ENCODE results near the gene C10orf95. TPM values are rescaled to one million over a fixed set of nuclear protein-coding genes. Genes with fewer than 3 reads are reported as not detected.
A peak's percentile ranks its signal among the peaks of the same experiment; 100 is the strongest.

C10orf95 gene
- total RNA-seq, 1 donor from 2014 or later = not detected

- Mint-ChIP-seq H3K27me3 (ENCODE audit: insufficient read depth, low read depth) (peaks cover 7% of the 10 kb centered on the region), H3K27ac (no peak overlapping the region), H3K36me3 (no peaks in the 10 kb centered on the region), H3K4me1 (peaks cover 19% of the 10 kb centered on the region), H3K9me3 (no peaks in the 10 kb centered on the region), H3K4me3 (no peak overlapping the region)
- Histone ChIP-seq H4K20me1 (ENCODE audit: low read depth) (no peaks in the 10 kb centered on the region), H3K36me3 (no peaks in the 10 kb centered on the region), H3K4me1 (peaks cover 4% of the 10 kb centered on the region), H3K9ac (no peak overlapping the region), H3F3A (ENCODE audit: low read depth) (no peaks in the 10 kb centered on the region), H3K9me3 (ENCODE audit: low read depth) (no peaks in the 10 kb centered on the region), H2AFZ (replicated peaks) (no peak overlapping the region), H3K4me3 (no peak overlapping the region), H3K27me3 (peaks cover 25% of the 10 kb centered on the region), H3K4me2 (no peak overlapping the region), H3K27ac (no peak overlapping the region), H3K79me2 (ENCODE audit: low read depth) (no peaks in the 10 kb centered on the region)
- DNase-seq (ENCODE audit: low spot score) = no peak
- TF ChIP-seq EZH2 (IDR thresholded peaks at IDR 0.05) (no peak), EZH2phosphoT487 (IDR thresholded peaks at IDR 0.05) (no peak), CTCF (IDR thresholded peaks at IDR 0.05) (no peak)
Observed at GRCh38 chr10:102400598-102401341, 50.6 kb downstream of the C10orf95 start.

GRCh38 chr10:102400076-102400475, 51.3 kb downstream of the C10orf95 start:
- no peaks in the 10 kb centered on the region for H3K36me3 Mint-ChIP-seq
- Histone ChIP-seq H3K27me3 (peaks cover 23% of the 10 kb centered on the region), H3K4me1 (peaks cover 4% of the 10 kb centered on the region), H3K9ac (no peak overlapping the region), H3K79me2 (ENCODE audit: low read depth) (no peaks in the 10 kb centered on the region), H3K36me3 (no peaks in the 10 kb centered on the region), H4K20me1 (ENCODE audit: low read depth) (no peaks in the 10 kb centered on the region), H3K27ac (no peak overlapping the region), H2AFZ (replicated peaks) (no peak overlapping the region), H3K4me3 (no peak overlapping the region), H3K4me2 (peak overlapping the region; percentile 87), H3F3A (ENCODE audit: low read depth) (peaks cover 1% of the 10 kb centered on the region), H3K9me3 (ENCODE audit: low read depth) (no peaks in the 10 kb centered on the region)
- no peak for DNase-seq (ENCODE audit: low spot score)
- TF ChIP-seq EZH2 (IDR thresholded peaks at IDR 0.05) (no peak), EZH2phosphoT487 (IDR thresholded peaks at IDR 0.05) (no peak), CTCF (IDR thresholded peaks at IDR 0.05) (no peak)
- H3K4me1 Mint-ChIP-seq = peaks cover 19% of the 10 kb centered on the region
- no peaks in the 10 kb centered on the region for H3K9me3 Mint-ChIP-seq
- peak overlapping the region; percentile 82 for H3K4me3 Mint-ChIP-seq
- no peak overlapping the region for H3K27ac Mint-ChIP-seq
- H3K27me3 Mint-ChIP-seq (ENCODE audit: insufficient read depth, low read depth) = peaks cover 7% of the 10 kb centered on the region

MicroRNAs within 50 kb of the gene (microRNA counts, 767-probe panel; counts per million panel counts)
- microRNA hsa-miR-146b-3p = 460 counts per million, percentile 90 among the panel's probes with 10 or more counts
- microRNA hsa-miR-146b-5p = 460 counts per million, percentile 90 among the panel's probes with 10 or more counts

Small RNAs within 50 kb of the gene (microRNA-seq; reads per million reads assigned to microRNA genes)
- gene MIR146B = 23.2 reads per million, percentile 56 among the genes with 10 or more reads in this experiment

Small RNAs within 50 kb of the gene (small RNA-seq; reads per million reads assigned to genes)
- 42.2 reads per million, percentile 98 among the genes with 10 or more reads in this experiment for gene MIR146B

Other genes starting within 250 kb of the C10orf95 start
- 0.40 TPM in 1 of 2 replicates, not detected in the other for gene ELOVL3, start 225.2 kb downstream of the C10orf95 start, total RNA-seq (ENCODE audit: low replicate concordance)
- 0.46 TPM in 1 of 2 replicates, not detected in the other for gene PITX3, start 210.0 kb downstream of the C10orf95 start, total RNA-seq (ENCODE audit: low replicate concordance)
- gene GBF1, start 206.0 kb downstream of the C10orf95 start, total RNA-seq (ENCODE audit: low replicate concordance) = 23.5 and 37.9 TPM in 2 replicates
- gene NFKB2, start 55.8 kb downstream of the C10orf95 start, total RNA-seq (ENCODE audit: low replicate concordance) = 4.0 and 14.9 TPM in 2 replicates
- gene PSD, start 32.8 kb downstream of the C10orf95 start, total RNA-seq (ENCODE audit: low replicate concordance) = 0.09 and 2.8 TPM in 2 replicates
- 4.4 and 12.2 TPM in 2 replicates for gene FBXL15, start 30.7 kb downstream of the C10orf95 start, total RNA-seq (ENCODE audit: low replicate concordance)
- gene CUEDC2, start 19.0 kb downstream of the C10orf95 start, total RNA-seq (ENCODE audit: low replicate concordance) = 64.0 and 97.4 TPM in 2 replicates
- 86.9 and 133 TPM in 2 replicates for gene ACTR1A, start 51.2 kb upstream of the C10orf95 start, total RNA-seq (ENCODE audit: low replicate concordance)
- 11.5 and 14.7 TPM in 2 replicates for gene SUFU, start 52.4 kb upstream of the C10orf95 start, total RNA-seq (ENCODE audit: low replicate concordance)
- 31.4 and 33.8 TPM in 2 replicates for gene TRIM8, start 192.9 kb upstream of the C10orf95 start, total RNA-seq (ENCODE audit: low replicate concordance)

All from neural progenitor cell (in vitro differentiated cells).